H9 (cell line): ENCODE data around the gene BABAM1. TPM values are rescaled to one million over a fixed set of nuclear protein-coding genes. Genes with fewer than 3 reads are reported as not detected.
A peak's percentile ranks its signal among the peaks of the same experiment; 100 is the strongest.

Experiments
- DNase-seq: peaks from one replicate; pipeline ENCODE4 v3.0.0-alpha.2; 2017
- H2AFZ ChIP-seq: one replicate; pipeline ENCODE4 v1.6.1; 2013; ENCODE audit warnings: mild to moderate bottlenecking, low read length, control low read depth, moderate library complexity
- H2AK5ac ChIP-seq: 2 replicates; pipeline ENCODE4 v1.6.1; 2013; ENCODE audit warnings: low read length, control low read depth, mixed read lengths; ENCODE audit not compliant: insufficient read length
- H2BK120ac ChIP-seq: one replicate; pipeline ENCODE4 v1.6.1; 2013; ENCODE audit warnings: low read depth, mild to moderate bottlenecking, low read length, control low read depth, inconsistent platforms; ENCODE audit not compliant: poor library complexity, severe bottlenecking
- H2BK12ac ChIP-seq: 2 replicates; pipeline ENCODE4 v1.6.1; 2013; ENCODE audit warnings: low read length, control low read depth, mixed read lengths, low read depth; ENCODE audit not compliant: insufficient read length
- H2BK15ac ChIP-seq: 2 replicates; pipeline ENCODE4 v1.6.1; 2013; ENCODE audit warnings: low read depth, low read length, control low read depth
- H2BK20ac ChIP-seq: one replicate; pipeline ENCODE4 v1.6.1; 2013; ENCODE audit warnings: low read depth, mild to moderate bottlenecking, low read length, control low read depth, inconsistent platforms; ENCODE audit not compliant: poor library complexity, severe bottlenecking
- H2BK5ac ChIP-seq: 2 replicates; pipeline ENCODE4 v1.6.1; 2013; ENCODE audit warnings: low read length, control low read depth, mixed read lengths; ENCODE audit not compliant: insufficient read length
- H3K14ac ChIP-seq: 2 replicates; pipeline ENCODE4 v1.6.1; 2013; ENCODE audit warnings: low read length, control low read depth; ENCODE audit not compliant: insufficient read depth
- H3K18ac ChIP-seq: 2 replicates; pipeline ENCODE4 v1.6.1; 2013; ENCODE audit warnings: low read depth, mild to moderate bottlenecking, mixed read lengths, low read length, control low read depth; ENCODE audit not compliant: insufficient read length
- H3K23ac ChIP-seq: 2 replicates; pipeline ENCODE4 v1.6.1; 2013; ENCODE audit warnings: low read length, control low read depth, mixed read lengths, low read depth; ENCODE audit not compliant: insufficient read length
- H3K23me2 ChIP-seq: 2 replicates; pipeline ENCODE4 v1.6.1; 2013; ENCODE audit warnings: low read depth, mild to moderate bottlenecking, mixed read lengths, low read length, control low read depth; ENCODE audit not compliant: insufficient read length, poor library complexity, severe bottlenecking
- H3K27ac ChIP-seq: 2 replicates; pipeline ENCODE4 v1.5.1; 2013; ENCODE audit warnings: low read length, control low read depth, mixed read lengths, low read depth; ENCODE audit not compliant: insufficient read length
- H3K27me3 ChIP-seq: 2 replicates; pipeline ENCODE4 v1.6.1; 2013; ENCODE audit warnings: low read length, control low read depth, inconsistent platforms; ENCODE audit not compliant: insufficient read depth
- H3K4ac ChIP-seq: 2 replicates; pipeline ENCODE4 v1.6.1; 2013; ENCODE audit warnings: low read depth, mild to moderate bottlenecking, control low read depth, inconsistent platforms, low read length, moderate library complexity
- H3K4me1 ChIP-seq: 2 replicates; pipeline ENCODE4 v1.6.1; 2013; ENCODE audit warnings: low read length, control low read depth, inconsistent platforms; ENCODE audit not compliant: insufficient read depth
- H3K4me2 ChIP-seq: 2 replicates; pipeline ENCODE4 v1.6.1; 2013; ENCODE audit warnings: low read length, control low read depth, mixed read lengths; ENCODE audit not compliant: insufficient read length, insufficient read depth
- H3K56ac ChIP-seq: 2 replicates; pipeline ENCODE4 v1.6.1; 2013; ENCODE audit warnings: low read depth, mild to moderate bottlenecking, mixed read lengths, low read length, control low read depth; ENCODE audit not compliant: insufficient read length
- H3K79me1 ChIP-seq: 2 replicates; pipeline ENCODE4 v1.6.1; 2013; ENCODE audit warnings: low read depth, mild to moderate bottlenecking, moderate library complexity, low read length, control low read depth, inconsistent platforms; ENCODE audit not compliant: insufficient read depth, poor library complexity, severe bottlenecking
- H3K79me2 ChIP-seq: 2 replicates; pipeline ENCODE4 v1.6.1; 2013; ENCODE audit warnings: low read length, control low read depth, inconsistent platforms; ENCODE audit not compliant: insufficient read depth
- H3K9ac ChIP-seq: 2 replicates; pipeline ENCODE4 v1.6.1; 2013; ENCODE audit warnings: low read length, control low read depth, mixed read lengths; ENCODE audit not compliant: insufficient read length; ENCODE audit errors: extremely low read depth
- H3K9me3 ChIP-seq: one replicate; pipeline ENCODE4 v1.6.1; 2013; ENCODE audit warnings: low read depth, low read length, inconsistent platforms; ENCODE audit not compliant: control insufficient read depth
- H3T11ph ChIP-seq: one replicate; pipeline ENCODE4 v1.6.1; 2013; ENCODE audit warnings: mild to moderate bottlenecking, low read length, control low read depth, inconsistent platforms
- H4K20me1 ChIP-seq: one replicate; pipeline ENCODE4 v1.6.1; 2013; ENCODE audit not compliant: control insufficient read depth, insufficient read length, insufficient read depth
- H4K5ac ChIP-seq: 2 replicates; pipeline ENCODE4 v1.6.1; 2013; ENCODE audit warnings: low read depth, mild to moderate bottlenecking, mixed read lengths, low read length, control low read depth; ENCODE audit not compliant: insufficient read length
- H4K8ac ChIP-seq: replicated peaks from 2 replicates; pipeline ENCODE4 v1.6.1; 2013; ENCODE audit warnings: low read length, control low read depth, mixed read lengths, low read depth; ENCODE audit not compliant: insufficient read length
- H4K91ac ChIP-seq: 2 replicates; pipeline ENCODE4 v1.6.1; 2013; ENCODE audit warnings: low read depth, mild to moderate bottlenecking, moderate library complexity, mixed read lengths, low read length, control low read depth; ENCODE audit not compliant: insufficient read length
- H3K27ac Mint-ChIP-seq, 3 experiments: 2 replicates in 2 of 3; 3 replicates in 1 of 3; pipeline ENCODE4 v1.8.0; 2020 to 2021; ENCODE audit warnings: mixed read lengths in 3 of 3, mild to moderate bottlenecking in 1 of 3, moderate library complexity in 1 of 3
- H3K27me3 Mint-ChIP-seq: 2 replicates; pipeline ENCODE4 v1.8.0; 2021; ENCODE audit warnings: low read depth, mild to moderate bottlenecking, moderate library complexity, mixed read lengths
- H3K36me3 Mint-ChIP-seq, 3 experiments: 2 replicates in 2 of 3; 3 replicates in 1 of 3; pipeline ENCODE4 v1.8.0; 2020 to 2021; ENCODE audit warnings: low read depth in 3 of 3, mixed read lengths in 3 of 3; ENCODE audit not compliant: insufficient read depth in 1 of 3
- H3K4me1 Mint-ChIP-seq, 2 experiments: 2 replicates each; pipeline ENCODE4 v1.8.0; 2020; ENCODE audit warnings: mixed read lengths in 2 of 2
- H3K4me3 Mint-ChIP-seq, 2 experiments: 2 replicates in 1 of 2; 3 replicates in 1 of 2; pipeline ENCODE4 v1.8.0; 2020 to 2021; ENCODE audit warnings: mild to moderate bottlenecking in 2 of 2, mixed read lengths in 2 of 2, moderate library complexity in 1 of 2
- H3K9me3 Mint-ChIP-seq, 2 experiments: 2 replicates in 1 of 2; 3 replicates in 1 of 2; pipeline ENCODE4 v1.8.0; 2020; ENCODE audit warnings: mild to moderate bottlenecking in 2 of 2, mixed read lengths in 2 of 2, moderate library complexity in 1 of 2
- CTCF ChIP-seq: fragments of 200-600 bp; sonication (generic); conservative IDR thresholded peaks from 3 replicates; pipeline ENCODE4 v1.8.0; 2021; ENCODE audit warnings: antibody characterized with exemption, mild to moderate bottlenecking
- WGBS: extraction: QIAGEN DNeasy Blood & Tissue Kit; methylation state at CpG from one replicate; pipeline ENCODE4 v1.1.7; 2013; ENCODE audit warnings: missing lambda C conversion rate, low lambda C conversion rate, mixed read lengths; ENCODE audit not compliant: insufficient read length; ENCODE audit errors: extremely low coverage; 5-methylcytosine and 5-hydroxymethylcytosine counted together
- total RNA-seq: library from RNA; stranded (reverse); gene quantifications from 2 replicates; pipeline ENCODE4 v1.2.1, GENCODE V29; 2021

The BABAM1 gene
- total RNA-seq, 1 experiment from 2014 or later = 130 TPM

GRCh38 chr19:17243211-17243829, 23.9 kb upstream of the BABAM1 start:
- H2BK120ac ChIP-seq = no peak overlapping the region
- peaks cover 26% of the 10 kb centered on the region; the same call in 1 of the 2 replicates for H3K79me2 ChIP-seq
- H3K27me3 ChIP-seq = no peaks in the 10 kb centered on the region
- H3K27me3 Mint-ChIP-seq = peaks cover 2% of the 10 kb centered on the region; the same call in 1 of the 2 replicates
- H3K36me3 Mint-ChIP-seq = peaks cover 2 to 28% (median 23%) of the 10 kb centered on the region in 3 experiments
- H3K23me2 ChIP-seq = peaks cover 17% of the 10 kb centered on the region
- peak overlapping the region; percentile 91 to 95 for H3K4me3 Mint-ChIP-seq
- H3K9ac ChIP-seq = peak overlapping the region; percentile 6
- H2BK20ac ChIP-seq = no peak overlapping the region
- H3K4me2 ChIP-seq = peak overlapping the region; percentile 63
- no peak overlapping the region for H2BK15ac ChIP-seq
- no peak for TF ChIP-seq CTCF
- H3K23ac ChIP-seq = no peak overlapping the region
- no peaks in the 10 kb centered on the region for H4K20me1 ChIP-seq
- no peak overlapping the region for H2AFZ ChIP-seq
- H2BK12ac ChIP-seq = no peak overlapping the region
- no peak overlapping the region for H4K5ac ChIP-seq
- no peak overlapping the region for H4K91ac ChIP-seq
- H3T11ph ChIP-seq = no peak overlapping the region
- no CpG with 5 or more reads among the region's 8 CpGs for WGBS
- H3K18ac ChIP-seq = no peak overlapping the region
- H3K56ac ChIP-seq = no peak overlapping the region
- H3K4me1 Mint-ChIP-seq = peaks cover 35 to 41% of the 10 kb centered on the region in 2 experiments
- no peak overlapping the region for H2AK5ac ChIP-seq
- DNase-seq = no peak
- H3K9me3 Mint-ChIP-seq = peaks cover 0 to 3% of the 10 kb centered on the region in 2 experiments; a peak in 1 of 5 replicates
- H4K8ac ChIP-seq = no peak overlapping the region
- H3K9me3 ChIP-seq = no peaks in the 10 kb centered on the region
- peak overlapping the region; percentile 3 for H3K14ac ChIP-seq
- H3K27ac ChIP-seq = no peak overlapping the region
- H3K79me1 ChIP-seq = peaks cover 3% of the 10 kb centered on the region
- no peak overlapping the region for H2BK5ac ChIP-seq
- peaks cover 4% of the 10 kb centered on the region; the same call in 1 of the 2 replicates for H3K4me1 ChIP-seq
- peak overlapping the region; percentile 22 to 97 (median 81); a peak in 3 of 7 replicates for H3K27ac Mint-ChIP-seq
- H3K4ac ChIP-seq = no peak overlapping the region
